Endothelial cell of umbilical vein (primary cell): ENCODE results near the gene AMMECR1L. TPM values are rescaled to one million over a fixed set of nuclear protein-coding genes. Genes with fewer than 3 reads are reported as not detected.

Experiments used
- BruUV-seq: library from RNA; stranded (reverse); fragments of 400-500 nt; replicated peaks from 2 replicates; lab custom pipeline; 2021; lab: Mats Ljungman, UMichigan
- CTCF ChIA-PET: fragments of 300-600, 350-600 bp; sonication (Branson Sonifier 250); formaldehyde crosslinking; loops from one replicate; lab custom pipeline; 2021; ENCODE audit warnings: antibody characterized with exemption, inconsistent platforms; lab: Charles Lee
- POLR2A ChIA-PET: fragments of 300-600, 350-600 bp; sonication (Branson Sonifier 250); formaldehyde crosslinking; loops from one replicate; lab custom pipeline; 2021; ENCODE audit warnings: antibody characterized with exemption, inconsistent platforms; lab: Charles Lee
- DNase-seq: peaks from one replicate; pipeline ENCODE4 v3.0.0-alpha.2; 2011; ENCODE audit warnings: low read depth, low spot score
- FAIRE-seq: peaks from 2 replicates; lab custom pipeline; 2011; peaks lifted over from hg19 to GRCh38; lab: Jason Lieb, UNC
- H2AFZ ChIP-seq: 2 replicates; pipeline ENCODE4 v1.6.0; 2012; ENCODE audit warnings: low read depth, low read length, control low read depth, inconsistent platforms
- H3K27ac ChIP-seq: 2 replicates; pipeline ENCODE4 v1.5.1; 2011; ENCODE audit warnings: low read depth, mild to moderate bottlenecking, control low read depth, low read length, moderate library complexity; ENCODE audit not compliant: insufficient read depth
- H3K27me3 ChIP-seq, 2 experiments: 2 replicates each; pipeline versions ENCODE4 v1.6.0 to v1.6.1; 2011; ENCODE audit warnings: low read length in 2 of 2, mixed read lengths in 1 of 2; ENCODE audit not compliant: control insufficient read depth in 2 of 2, insufficient read depth in 2 of 2
- H3K36me3 ChIP-seq, 2 experiments: 2 replicates in 1 of 2; 3 replicates in 1 of 2; pipeline ENCODE4 v1.5.1; 2011; ENCODE audit warnings: low read length in 2 of 2, mild to moderate bottlenecking in 1 of 2, moderate library complexity in 1 of 2; ENCODE audit not compliant: control insufficient read depth in 2 of 2, insufficient read depth in 2 of 2; ENCODE audit errors: extremely low read depth in 1 of 2
- H3K4me1 ChIP-seq: 3 replicates; pipeline ENCODE4 v1.5.1; 2011; ENCODE audit warnings: mild to moderate bottlenecking, low read length; ENCODE audit not compliant: control insufficient read depth, insufficient read depth; ENCODE audit errors: extremely low read depth
- H3K4me2 ChIP-seq: 2 replicates; pipeline ENCODE4 v1.6.1; 2011; ENCODE audit warnings: low read length, control low read depth, mixed read lengths; ENCODE audit not compliant: insufficient read depth
- H3K4me3 ChIP-seq, 3 experiments: fragments of 200-600 bp in 1 of 3; sonication (generic), shearing (Covaris generic) in 1 of 3; replicated peaks in 1 of 3; 2 replicates each; pipeline ENCODE4 v1.5.1; 2011 to 2016; ENCODE audit warnings: control low read depth in 3 of 3, low read length in 3 of 3, mild to moderate bottlenecking in 2 of 3, inconsistent platforms in 1 of 3, low read depth in 1 of 3, moderate library complexity in 1 of 3; ENCODE audit not compliant: insufficient read depth in 1 of 3
- H3K79me2 ChIP-seq: 2 replicates; pipeline ENCODE4 v1.6.0; 2012; ENCODE audit warnings: low read length, inconsistent platforms; ENCODE audit not compliant: control insufficient read depth, insufficient read depth
- H3K9ac ChIP-seq: replicated peaks from 2 replicates; pipeline ENCODE3; 2011; ENCODE audit warnings: low read length, control low read depth; ENCODE audit not compliant: insufficient read depth; ENCODE audit errors: extremely low read depth
- H3K9me1 ChIP-seq: replicated peaks from 3 replicates; pipeline ENCODE4 v1.6.0; 2011; ENCODE audit warnings: mild to moderate bottlenecking, low read length; ENCODE audit not compliant: control insufficient read depth, insufficient read depth; ENCODE audit errors: extremely low read depth
- H3K9me3 ChIP-seq: replicated peaks from 2 replicates; pipeline ENCODE4 v1.5.1; 2012; ENCODE audit warnings: low read length, inconsistent platforms; ENCODE audit not compliant: control insufficient read depth, insufficient read depth
- H4K20me1 ChIP-seq: replicated peaks from 2 replicates; pipeline ENCODE3; 2011; ENCODE audit warnings: mild to moderate bottlenecking, low read length; ENCODE audit not compliant: control insufficient read depth, insufficient read depth; ENCODE audit errors: extremely low read depth
- CTCF ChIP-seq, 2 donors: IDR thresholded peaks; 1 replicate in 1 of 2; 2 replicates in 1 of 2; pipeline ENCODE4 v1.5.1; 2011; ENCODE audit warnings: low read length in 2 of 2, mild to moderate bottlenecking in 2 of 2, moderate library complexity in 2 of 2, control low read depth in 1 of 2, inconsistent platforms in 1 of 2, low read depth in 1 of 2; ENCODE audit not compliant: insufficient read depth in 1 of 2; ENCODE audit errors: extremely low read depth in 1 of 2
- EZH2 ChIP-seq: IDR thresholded peaks from 2 replicates; pipeline ENCODE4 v1.6.1; 2012; ENCODE audit warnings: borderline replicate concordance, low read depth, mild to moderate bottlenecking, moderate library complexity, low read length, inconsistent platforms; ENCODE audit not compliant: severe bottlenecking
- FOS ChIP-seq: IDR thresholded peaks from 2 replicates; pipeline ENCODE4 v1.6.1; 2011; ENCODE audit warnings: mild to moderate bottlenecking, low read length, moderate library complexity, borderline replicate concordance; ENCODE audit not compliant: insufficient read depth
- GATA2 ChIP-seq: IDR thresholded peaks from 2 replicates; pipeline ENCODE4 v1.7.0; 2011; ENCODE audit warnings: low read depth, mild to moderate bottlenecking, moderate library complexity, mixed read lengths, low read length; ENCODE audit not compliant: insufficient read length, insufficient read depth
- JUN ChIP-seq: IDR thresholded peaks from 2 replicates; pipeline ENCODE4 v1.6.1; 2011; ENCODE audit warnings: borderline replicate concordance, low read depth; ENCODE audit not compliant: insufficient read length, insufficient read depth
- MAX ChIP-seq: IDR thresholded peaks from 2 replicates; pipeline ENCODE4 v1.6.1; 2011; ENCODE audit not compliant: insufficient read depth, insufficient read length
- MYC ChIP-seq: IDR thresholded peaks from one replicate; pipeline ENCODE4 v1.6.1; 2011; ENCODE audit warnings: mild to moderate bottlenecking, low read depth, low read length
- POLR2A ChIP-seq: IDR thresholded peaks from 2 replicates; pipeline ENCODE4 v1.6.1; 2012; ENCODE audit warnings: low read depth, mild to moderate bottlenecking, control low read depth, low read length
- POLR2AphosphoS5 ChIP-seq: IDR thresholded peaks from 2 replicates; pipeline ENCODE4 v1.6.1; 2012; ENCODE audit warnings: low read depth, mild to moderate bottlenecking, control low read depth, low read length, moderate library complexity; ENCODE audit not compliant: insufficient read depth
- dilution Hi-C: fragments of 300-500 bp; cut with MboI; formaldehyde crosslinking; loops from one replicate; pipeline ENCODE4 v1.15.0; 2019; ENCODE audit warnings: low sequenced_read_pairs; ENCODE audit not compliant: extremely low pct_ligation_motif_present
- intact Hi-C: fragments of 100-400 bp; cut with micrococcal nuclease; formaldehyde crosslinking; loops from one replicate; pipeline ENCODE4 v1.10.0; 2022
- polyA plus RNA-seq, 4 experiments: library from polyadenylated mRNA; depleted of rRNA in 3 of 4; stranded (reverse) in 3 of 4; unstranded in 1 of 4; fragments of >200 nt; gene quantifications; 2 replicates each; pipeline versions ENCODE4 v1.2.1 to v1.2.3, GENCODE V29; 2011 to 2012; ENCODE audit warnings: missing spikeins in 1 of 4
- total RNA-seq: library from RNA; stranded (reverse); gene quantifications from 2 replicates; pipeline ENCODE4 v1.2.3, GENCODE V29; 2021

The AMMECR1L gene
- total and polyA plus RNA-seq, 2 donors (not counting 3 experiments of a cell fraction or from before 2014, with no cell fraction given): 14.8 to 20.7 TPM

- no peaks in the 10 kb centered on the region for H4K20me1 ChIP-seq
- H3K4me3 ChIP-seq: no peak overlapping the region
- no peak overlapping the region for H3K4me2 ChIP-seq
- ChIA-PET CTCF (interaction anchor here (0.9 kb wide), 1 partner anchor 269 kb away, joined by 6 read pairs; no protein-coding TSS in a partner anchor), POLR2A (no interaction called here)
- H3K79me2 ChIP-seq: peaks cover 26% of the 10 kb centered on the region
- FAIRE-seq: no peak
- H3K27ac ChIP-seq: no peak overlapping the region
- dilution Hi-C loops (no loop called here), intact Hi-C loops (no loop called here)
- no peaks in the 10 kb centered on the region for H3K9me3 ChIP-seq
- peaks cover 7% of the 10 kb centered on the region for H3K4me1 ChIP-seq
- H2AFZ ChIP-seq: no peak overlapping the region
- DNase-seq: no peak
- H3K9ac ChIP-seq: no peak overlapping the region
- no peaks in the 10 kb centered on the region for H3K27me3 ChIP-seq
- no peaks in the 10 kb centered on the region for H3K9me1 ChIP-seq
- BruUV-seq: no TSS peak
- peaks cover 9 to 14% of the 10 kb centered on the region in 2 experiments for H3K36me3 ChIP-seq
- no peak for TF ChIP-seq POLR2A
- no peak for TF ChIP-seq GATA2
- no peak for TF ChIP-seq POLR2AphosphoS5
- TF ChIP-seq MAX: no peak
- TF ChIP-seq FOS: no peak
- TF ChIP-seq EZH2: no peak
- TF ChIP-seq MYC: no peak
- TF ChIP-seq CTCF (IDR thresholded peaks at IDR 0.05; ENCODE audit: extremely low read depth in 1 of 2, insufficient read depth in 1 of 2, low read depth in 1 of 2, low read length in 2 of 2): no peak
- no peak for TF ChIP-seq JUN
Measured at GRCh38 chr2:127860130-127860529, 25.6 kb downstream of the AMMECR1L start.
